ENCODE measurements around the gene LRRC61.
"Not testable (repeated sequence)": the region's sequence is repeated elsewhere in the genome, so short reads cannot be mapped to it uniquely, and the experiment has no call there.

Gene LRRC61

GRCh38 chr7:150307904-150308303 is 15.3 kb upstream of the LRRC61 start:
- no peak for DNase-seq (ENCODE audit: low spot score)

- no peak for DNase-seq (ENCODE audit: low spot score)
Observed at GRCh38 chr7:150308575-150308974, 14.6 kb upstream of the LRRC61 start.

GRCh38 chr7:150311146-150311545 is 12.0 kb upstream of the LRRC61 start:
- DNase-seq (ENCODE audit: low spot score): no peak

- no peak for DNase-seq (ENCODE audit: low spot score)
Observed at GRCh38 chr7:150311711-150312110, 11.4 kb upstream of the LRRC61 start.

GRCh38 chr7:150312649-150313366 is 10.3 kb upstream of the LRRC61 start:
- peak; percentile 30 for DNase-seq (ENCODE audit: low spot score)

- DNase-seq (ENCODE audit: low spot score): no peak
Observed at GRCh38 chr7:150313367-150313809, 9.8 kb upstream of the LRRC61 start.

GRCh38 chr7:150313870-150314269 is 9.3 kb upstream of the LRRC61 start:
- no peak for DNase-seq (ENCODE audit: low spot score)

- no peak for DNase-seq (ENCODE audit: low spot score)
Observed at GRCh38 chr7:150314639-150315239, 8.4 kb upstream of the LRRC61 start.

- DNase-seq (ENCODE audit: low spot score): not testable (repeated sequence)
Observed at GRCh38 chr7:150316987-150317386, 6.2 kb upstream of the LRRC61 start.

GRCh38 chr7:150317748-150318444 is 5.3 kb upstream of the LRRC61 start:
- peak; percentile 52 for DNase-seq (ENCODE audit: low spot score)

- no peak for DNase-seq (ENCODE audit: low spot score)
Observed at GRCh38 chr7:150321788-150322113, 1.4 kb upstream of the LRRC61 start.

- DNase-seq (ENCODE audit: low spot score): no peak
Observed at GRCh38 chr7:150322114-150322832, 882 bp upstream of the LRRC61 start.

- no peak for DNase-seq (ENCODE audit: low spot score)
Observed at GRCh38 chr7:150323682-150324372, 672 bp downstream of the LRRC61 start.

- no peak for DNase-seq (ENCODE audit: low spot score)
Observed at GRCh38 chr7:150324373-150324961, 1.3 kb downstream of the LRRC61 start.

- peak; percentile 61 for DNase-seq (ENCODE audit: low spot score)
Observed at GRCh38 chr7:150325110-150325611, 2.0 kb downstream of the LRRC61 start.

GRCh38 chr7:150325901-150326300 is 2.7 kb downstream of the LRRC61 start:
- no peak for DNase-seq (ENCODE audit: low spot score)

GRCh38 chr7:150326657-150327268 is 3.6 kb downstream of the LRRC61 start:
- no peak for DNase-seq (ENCODE audit: low spot score)

GRCh38 chr7:150327308-150327707 is 4.2 kb downstream of the LRRC61 start:
- DNase-seq (ENCODE audit: low spot score): no peak

GRCh38 chr7:150329331-150330120 is 6.4 kb downstream of the LRRC61 start:
- DNase-seq (ENCODE audit: low spot score): no peak

GRCh38 chr7:150330211-150330885 is 7.2 kb downstream of the LRRC61 start:
- DNase-seq (ENCODE audit: low spot score): no peak

All from AG08395 (cell line).